Suprapubic skin (tissue), 4 donors: ENCODE measurements around the gene PSME1.

Experiments used
- EP300 ChIP-seq: sonication (generic); formaldehyde crosslinking; IDR thresholded peaks from one replicate; pipeline ENCODE4 v1.6.1; 2017; ENCODE audit warnings: antibody characterized with exemption
- POLR2AphosphoS5 ChIP-seq, 3 donors: sonication (generic); formaldehyde crosslinking; IDR thresholded peaks; one replicate each; pipeline ENCODE4 v1.6.1; 2017; ENCODE audit warnings: antibody characterized with exemption in 3 of 3
- TF ChIP-seq, protein P1 (sequence below), 2 donors: fragments of 200-600 bp in 1 of 2; fragments of 450-650 bp in 1 of 2; sonication (generic) in 1 of 2; IDR thresholded peaks; one replicate each; pipeline ENCODE4 v1.5.1; 2016 to 2019; ENCODE audit warnings: antibody characterized with exemption in 2 of 2, mild to moderate bottlenecking in 1 of 2, moderate library complexity in 1 of 2

DNA sequence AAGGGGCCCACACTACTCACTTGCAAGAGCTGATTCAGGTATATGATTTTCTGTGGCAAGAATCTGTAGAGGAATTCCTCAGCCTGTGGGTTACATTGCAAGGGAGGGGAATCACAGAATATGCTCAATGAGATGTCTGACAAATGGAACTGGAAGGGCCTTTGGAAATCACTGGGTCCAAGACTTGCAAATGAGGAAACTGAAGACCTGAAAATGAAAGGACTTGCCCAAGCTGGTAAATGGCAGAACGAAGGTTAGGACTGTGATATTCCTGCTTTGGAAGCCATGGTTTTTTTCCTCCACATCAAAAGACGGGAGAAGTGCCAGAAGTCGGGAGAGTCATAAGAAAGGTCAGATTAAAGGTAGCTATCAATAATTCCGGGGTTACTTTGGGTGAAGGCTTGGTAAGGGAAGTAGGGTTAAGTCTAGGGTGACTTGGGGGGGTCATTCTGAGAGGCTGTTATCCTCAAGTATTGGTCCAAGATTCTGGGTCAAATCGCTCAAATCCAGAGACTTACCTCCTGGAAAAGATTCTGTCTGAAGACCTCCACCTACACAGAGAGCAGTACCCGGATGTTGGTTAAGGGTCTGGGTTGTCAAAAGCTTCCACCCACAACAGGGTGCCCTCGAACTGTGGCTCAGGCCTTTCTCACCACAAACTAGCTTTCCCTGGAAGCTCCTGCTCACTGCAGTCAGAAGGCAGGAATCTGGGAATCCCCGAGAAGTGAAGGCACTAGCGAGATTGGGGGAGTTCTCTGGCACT, 9.9 kb downstream of the PSME1 start:
- TF ChIP-seq, protein P1, sequence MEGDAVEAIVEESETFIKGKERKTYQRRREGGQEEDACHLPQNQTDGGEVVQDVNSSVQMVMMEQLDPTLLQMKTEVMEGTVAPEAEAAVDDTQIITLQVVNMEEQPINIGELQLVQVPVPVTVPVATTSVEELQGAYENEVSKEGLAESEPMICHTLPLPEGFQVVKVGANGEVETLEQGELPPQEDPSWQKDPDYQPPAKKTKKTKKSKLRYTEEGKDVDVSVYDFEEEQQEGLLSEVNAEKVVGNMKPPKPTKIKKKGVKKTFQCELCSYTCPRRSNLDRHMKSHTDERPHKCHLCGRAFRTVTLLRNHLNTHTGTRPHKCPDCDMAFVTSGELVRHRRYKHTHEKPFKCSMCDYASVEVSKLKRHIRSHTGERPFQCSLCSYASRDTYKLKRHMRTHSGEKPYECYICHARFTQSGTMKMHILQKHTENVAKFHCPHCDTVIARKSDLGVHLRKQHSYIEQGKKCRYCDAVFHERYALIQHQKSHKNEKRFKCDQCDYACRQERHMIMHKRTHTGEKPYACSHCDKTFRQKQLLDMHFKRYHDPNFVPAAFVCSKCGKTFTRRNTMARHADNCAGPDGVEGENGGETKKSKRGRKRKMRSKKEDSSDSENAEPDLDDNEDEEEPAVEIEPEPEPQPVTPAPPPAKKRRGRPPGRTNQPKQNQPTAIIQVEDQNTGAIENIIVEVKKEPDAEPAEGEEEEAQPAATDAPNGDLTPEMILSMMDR (IDR thresholded peaks at IDR 0.05), result no peak
- TF ChIP-seq POLR2AphosphoS5 (IDR thresholded peaks at IDR 0.05) (no peak), EP300 (no peak)
